GM12892 (cell line): ENCODE results near the gene ARHGAP35.
"Not testable (repeated sequence)": the region's sequence is repeated elsewhere in the genome, so short reads cannot be mapped to it uniquely, and the experiment has no call there.

ENCODE experiments used
- DNase-seq: peaks from one replicate; pipeline ENCODE4 v3.0.0; 2011; ENCODE audit not compliant: insufficient read length
- FAIRE-seq: peaks from 2 replicates; lab custom pipeline; 2011; peaks lifted over from hg19 to GRCh38; lab: Jason Lieb, UNC
- POLR2A ChIP-seq: IDR thresholded peaks from 2 replicates; pipeline ENCODE4 v1.6.1; 2011; ENCODE audit warnings: low read depth, low read length, control low read depth
- POLR2AphosphoS5 ChIP-seq: IDR thresholded peaks from 2 replicates; pipeline ENCODE4 v1.6.1; 2011; ENCODE audit warnings: low read depth, low read length, control low read depth
- TAF1 ChIP-seq: IDR thresholded peaks from 2 replicates; pipeline ENCODE4 v1.6.1; 2011; ENCODE audit warnings: low read depth, mild to moderate bottlenecking, control low read depth, low read length, borderline replicate concordance

ARHGAP35 gene

GRCh38 chr19:46862503-46862834 lies 1.7 kb downstream of the ARHGAP35 start:
- FAIRE-seq, result peak; percentile 17
- TF ChIP-seq TAF1 (no peak), POLR2A (no peak), POLR2AphosphoS5 (no peak)
- no peak for DNase-seq

GRCh38 chr19:46862974-46863632 lies 2.3 kb downstream of the ARHGAP35 start:
- FAIRE-seq, result no peak
- no peak for DNase-seq
- TF ChIP-seq POLR2AphosphoS5 (no peak), TAF1 (no peak), POLR2A (no peak)

- FAIRE-seq, result no peak
- DNase-seq, result no peak
- no peak for TF ChIP-seq POLR2AphosphoS5
- TF ChIP-seq TAF1, result no peak
- no peak for TF ChIP-seq POLR2A
Observed at GRCh38 chr19:46863818-46864629, 3.2 kb downstream of the ARHGAP35 start.

GRCh38 chr19:46866407-46867136 lies 5.8 kb downstream of the ARHGAP35 start:
- FAIRE-seq (no peak), DNase-seq (no peak)
- TF ChIP-seq TAF1, result no peak
- TF ChIP-seq POLR2AphosphoS5, result no peak
- TF ChIP-seq POLR2A, result no peak

DNA sequence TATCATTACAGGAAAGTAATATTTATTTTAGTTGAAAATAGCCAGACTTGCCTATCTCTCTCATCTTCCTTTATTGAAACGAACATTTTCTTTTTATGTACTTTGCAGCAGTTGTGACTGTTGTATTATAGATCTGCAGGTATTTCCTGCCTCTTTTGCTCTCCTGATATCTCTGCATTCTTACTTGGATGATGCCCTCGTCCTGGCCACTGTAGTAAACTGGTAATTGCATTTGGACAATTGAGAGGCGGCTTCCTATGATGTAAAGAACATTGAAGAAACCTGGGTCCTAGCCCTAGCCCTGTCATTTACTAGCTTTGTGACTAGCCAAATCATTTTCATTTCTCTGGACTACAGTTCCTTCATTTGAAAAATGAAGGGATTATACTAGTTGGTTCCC lies 6.4 kb downstream of the ARHGAP35 start:
- FAIRE-seq (no peak), DNase-seq (no peak)
- TF ChIP-seq POLR2AphosphoS5 (no peak), POLR2A (no peak), TAF1 (no peak)

GRCh38 chr19:46868025-46868802 lies 7.4 kb downstream of the ARHGAP35 start:
- TF ChIP-seq TAF1 (no peak), POLR2A (no peak), POLR2AphosphoS5 (no peak)
- no peak for FAIRE-seq

GRCh38 chr19:46871173-46871572 lies 10.4 kb downstream of the ARHGAP35 start:
- not testable (repeated sequence) for FAIRE-seq, DNase-seq

More at GRCh38 chr19:46868025-46868802, 7.4 kb downstream of the ARHGAP35 start:
- DNase-seq, result no peak

GRCh38 chr19:46872967-46873366 lies 12.2 kb downstream of the ARHGAP35 start:
- FAIRE-seq (no peak), DNase-seq (no peak)
- TF ChIP-seq POLR2A (no peak), POLR2AphosphoS5 (no peak), TAF1 (no peak)

GRCh38 chr19:46875234-46875633 lies 14.4 kb downstream of the ARHGAP35 start:
- TF ChIP-seq POLR2A, result no peak
- no peak for TF ChIP-seq TAF1
- TF ChIP-seq POLR2AphosphoS5, result no peak
- DNase-seq, result no peak
- FAIRE-seq, result no peak

DNA sequence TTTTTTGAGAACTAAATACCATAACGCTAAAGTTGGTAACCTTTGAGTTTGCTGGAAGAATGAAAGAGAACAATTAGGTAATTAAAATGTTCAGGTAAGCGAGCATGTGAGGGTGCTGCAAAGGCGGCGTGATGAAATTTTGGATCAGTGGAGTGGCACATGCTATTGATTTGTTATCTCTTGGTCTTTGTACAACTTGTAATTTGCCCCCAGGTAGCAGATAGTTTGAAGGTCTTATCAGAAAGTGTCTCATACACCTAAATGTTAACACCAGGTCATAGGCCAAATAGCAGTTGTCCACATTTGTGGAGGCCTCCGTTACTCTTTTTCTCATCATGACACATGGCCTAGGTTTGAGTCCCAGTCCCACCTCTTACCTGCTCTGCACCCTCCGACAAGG lies 14.9 kb downstream of the ARHGAP35 start:
- TF ChIP-seq POLR2A (no peak), TAF1 (no peak), POLR2AphosphoS5 (no peak)
- no peak for FAIRE-seq

DNA sequence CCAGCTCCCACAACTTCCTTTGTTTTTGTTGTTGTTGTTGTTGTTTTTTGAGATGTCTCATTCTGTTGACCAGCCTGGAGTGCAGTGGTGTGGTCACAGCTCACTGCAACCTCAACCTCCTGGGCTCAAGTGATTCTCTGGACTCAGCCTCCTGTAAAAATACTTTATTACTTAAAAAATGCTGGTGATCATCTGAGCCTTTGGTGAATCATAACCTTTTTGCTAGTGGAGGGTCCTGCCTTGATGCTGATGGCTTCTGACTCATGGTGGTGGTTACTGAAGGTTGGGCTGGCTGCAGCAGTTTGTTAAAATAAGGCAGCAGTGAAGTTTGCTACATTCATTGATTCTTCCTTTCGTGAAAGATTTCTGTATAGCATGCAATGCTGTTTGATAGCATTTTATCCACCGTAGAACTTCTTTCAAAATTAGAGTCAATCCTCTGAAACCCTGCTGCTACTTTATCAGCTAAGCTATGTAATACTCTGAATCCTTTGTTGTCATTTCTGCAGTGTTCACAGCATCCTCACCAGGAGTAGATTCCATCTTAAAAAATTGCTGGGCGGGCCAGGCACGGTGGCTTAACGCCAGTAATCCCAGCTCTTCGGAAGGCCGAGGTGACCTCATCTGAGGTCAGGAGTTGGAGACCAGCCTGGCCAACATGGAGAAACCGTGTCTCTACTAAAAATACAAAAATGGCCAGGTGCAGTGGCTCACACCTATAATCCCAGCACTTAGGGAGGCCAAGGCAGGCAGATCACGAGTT lies 18.0 kb downstream of the ARHGAP35 start:
- no peak for FAIRE-seq
- no peak for DNase-seq
- no peak for TF ChIP-seq TAF1
- no peak for TF ChIP-seq POLR2AphosphoS5
- TF ChIP-seq POLR2A, result no peak

More for the DNA sequence above, 14.9 kb downstream of the ARHGAP35 start:
- no peak for DNase-seq
